MM.1S (cell line): ENCODE data around the gene NBEAL2.
A peak's percentile ranks its signal among the peaks of the same experiment; 100 is the strongest.

Experiments
- DNase-seq: peaks from one replicate; pipeline ENCODE4 v3.0.0-alpha.2; 2015
- H2AFZ ChIP-seq: fragments of 300-600 bp; sonication (generic); 2 replicates; pipeline ENCODE4 v1.6.0; 2016; ENCODE audit warnings: antibody characterized with exemption, low read length
- H3F3A ChIP-seq: fragments of 300-600 bp; sonication (generic); 2 replicates; pipeline ENCODE4 v1.6.1; 2016; ENCODE audit warnings: mild to moderate bottlenecking, antibody characterized with exemption, low read length, moderate library complexity, mixed read lengths; ENCODE audit not compliant: insufficient read depth
- H3K27ac ChIP-seq: fragments of 300-600 bp; sonication (generic); 2 replicates; pipeline ENCODE4 v1.5.1; 2016; ENCODE audit warnings: mild to moderate bottlenecking, low read length
- H3K27me3 ChIP-seq: fragments of 300-600 bp; sonication (generic); replicated peaks from 2 replicates; pipeline ENCODE4 v1.6.0; 2016; ENCODE audit warnings: low read length; ENCODE audit not compliant: insufficient read depth
- H3K36me3 ChIP-seq: fragments of 300-600 bp; sonication (generic); replicated peaks from 2 replicates; pipeline ENCODE4 v1.6.1; 2016; ENCODE audit warnings: mild to moderate bottlenecking, low read length, mixed read lengths; ENCODE audit not compliant: insufficient read depth
- H3K4me1 ChIP-seq: fragments of 300-600 bp; sonication (generic); 2 replicates; pipeline ENCODE4 v1.6.1; 2016; ENCODE audit warnings: low read length, mixed read lengths
- H3K4me2 ChIP-seq: fragments of 300-600 bp; sonication (generic); 2 replicates; pipeline ENCODE4 v1.6.0; 2016; ENCODE audit warnings: low read depth, low read length
- H3K4me3 ChIP-seq: fragments of 300-600 bp; sonication (generic); 2 replicates; pipeline ENCODE4 v1.5.1; 2016; ENCODE audit warnings: low read length, mixed read lengths
- H3K79me2 ChIP-seq: fragments of 300-600 bp; sonication (generic); 2 replicates; pipeline ENCODE4 v1.6.1; 2016; ENCODE audit warnings: mixed run types, low read length, mixed read lengths
- H3K9ac ChIP-seq: fragments of 300-600 bp; sonication (generic); 2 replicates; pipeline ENCODE4 v1.6.1; 2016; ENCODE audit warnings: low read length, mixed read lengths
- H3K9me2 ChIP-seq: fragments of 300-600 bp; sonication (generic); replicated peaks from 2 replicates; pipeline ENCODE4 v1.6.1; 2016; ENCODE audit warnings: mild to moderate bottlenecking, low read length, mixed read lengths; ENCODE audit not compliant: insufficient read depth
- H3K9me3 ChIP-seq: fragments of 300-600 bp; sonication (generic); replicated peaks from 2 replicates; pipeline ENCODE4 v1.6.1; 2016; ENCODE audit warnings: mild to moderate bottlenecking, low read length, mixed read lengths; ENCODE audit not compliant: insufficient read depth
- H4K20me1 ChIP-seq: fragments of 300-600 bp; sonication (generic); 2 replicates; pipeline ENCODE4 v1.6.1; 2016; ENCODE audit warnings: mild to moderate bottlenecking, low read length, moderate library complexity, mixed read lengths; ENCODE audit not compliant: insufficient read depth
- EZH2 ChIP-seq: fragments of 300-600 bp; sonication (generic); optimal IDR thresholded peaks from 2 replicates; pipeline ENCODE3; 2017; ENCODE audit warnings: low read depth, mild to moderate bottlenecking, antibody characterized with exemption, low read length, mixed read lengths
- EZH2phosphoT487 ChIP-seq: fragments of 300-600 bp; sonication (generic); IDR thresholded peaks from 2 replicates; pipeline ENCODE4 v1.6.1; 2018; ENCODE audit warnings: antibody characterized with exemption, low read length
- TF ChIP-seq, protein P1 (sequence below): fragments of 300-600 bp; sonication (generic); IDR thresholded peaks from 2 replicates; pipeline ENCODE4 v1.5.1; 2016; ENCODE audit warnings: antibody characterized with exemption, low read length, mixed read lengths

Gene NBEAL2

DNA sequence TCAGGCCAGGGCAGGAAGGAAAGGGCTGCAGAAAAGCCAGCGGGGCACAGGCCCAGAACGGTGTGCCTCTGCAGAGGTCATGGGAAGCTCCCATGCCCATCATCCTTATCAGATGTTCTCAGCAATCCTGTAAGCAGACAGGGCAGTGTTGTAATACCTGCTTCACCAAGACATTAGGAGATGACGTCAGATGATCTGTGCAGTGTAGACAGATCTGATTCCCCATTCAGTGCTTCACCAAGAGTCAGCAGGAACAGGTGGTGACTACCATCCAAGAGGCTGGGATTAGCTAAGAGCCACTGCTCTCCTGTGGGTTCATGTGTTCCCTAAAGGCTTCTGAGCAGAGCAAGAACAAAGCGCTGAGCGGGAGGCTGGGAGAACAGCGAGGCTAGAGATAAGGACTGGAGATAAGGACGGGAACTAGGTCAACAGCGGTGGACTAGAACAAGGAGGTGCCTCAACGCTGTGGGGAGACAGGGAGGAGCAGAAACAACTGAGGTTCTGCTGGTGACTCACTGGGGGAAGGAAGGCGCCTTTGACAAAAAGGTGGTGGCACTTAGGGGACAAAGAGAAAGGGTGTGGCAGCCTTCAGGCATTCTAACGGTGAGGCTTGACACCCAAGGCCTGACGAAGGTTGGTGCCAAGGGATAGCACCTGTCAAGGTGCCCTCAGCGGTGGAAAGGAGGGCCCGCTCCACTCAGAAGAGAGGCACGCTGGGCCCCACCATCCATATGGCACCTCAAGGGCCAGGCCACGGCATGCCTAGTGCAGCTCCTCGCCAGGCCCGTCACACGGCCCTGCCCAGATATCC lies 31.3 kb upstream of the NBEAL2 start:
- Histone ChIP-seq H3K79me2 (peaks cover 98% of the 10 kb centered on the region), H3K9me2 (no peaks in the 10 kb centered on the region), H4K20me1 (peaks cover 86% of the 10 kb centered on the region), H3K27me3 (no peaks in the 10 kb centered on the region), H3K9ac (no peak overlapping the region), H3K4me3 (no peak overlapping the region), H3K4me1 (peaks cover 7% of the 10 kb centered on the region), H2AFZ (no peak overlapping the region), H3K4me2 (no peak overlapping the region), H3K36me3 (peaks cover 3% of the 10 kb centered on the region; the same call in 1 of the 2 replicates), H3K27ac (no peak overlapping the region), H3F3A (no peaks in the 10 kb centered on the region), H3K9me3 (no peaks in the 10 kb centered on the region)
- TF ChIP-seq EZH2 (no peak), EZH2phosphoT487 (no peak)
- TF ChIP-seq, protein P1, sequence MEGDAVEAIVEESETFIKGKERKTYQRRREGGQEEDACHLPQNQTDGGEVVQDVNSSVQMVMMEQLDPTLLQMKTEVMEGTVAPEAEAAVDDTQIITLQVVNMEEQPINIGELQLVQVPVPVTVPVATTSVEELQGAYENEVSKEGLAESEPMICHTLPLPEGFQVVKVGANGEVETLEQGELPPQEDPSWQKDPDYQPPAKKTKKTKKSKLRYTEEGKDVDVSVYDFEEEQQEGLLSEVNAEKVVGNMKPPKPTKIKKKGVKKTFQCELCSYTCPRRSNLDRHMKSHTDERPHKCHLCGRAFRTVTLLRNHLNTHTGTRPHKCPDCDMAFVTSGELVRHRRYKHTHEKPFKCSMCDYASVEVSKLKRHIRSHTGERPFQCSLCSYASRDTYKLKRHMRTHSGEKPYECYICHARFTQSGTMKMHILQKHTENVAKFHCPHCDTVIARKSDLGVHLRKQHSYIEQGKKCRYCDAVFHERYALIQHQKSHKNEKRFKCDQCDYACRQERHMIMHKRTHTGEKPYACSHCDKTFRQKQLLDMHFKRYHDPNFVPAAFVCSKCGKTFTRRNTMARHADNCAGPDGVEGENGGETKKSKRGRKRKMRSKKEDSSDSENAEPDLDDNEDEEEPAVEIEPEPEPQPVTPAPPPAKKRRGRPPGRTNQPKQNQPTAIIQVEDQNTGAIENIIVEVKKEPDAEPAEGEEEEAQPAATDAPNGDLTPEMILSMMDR: no peak
- DNase-seq: no peak

DNA sequence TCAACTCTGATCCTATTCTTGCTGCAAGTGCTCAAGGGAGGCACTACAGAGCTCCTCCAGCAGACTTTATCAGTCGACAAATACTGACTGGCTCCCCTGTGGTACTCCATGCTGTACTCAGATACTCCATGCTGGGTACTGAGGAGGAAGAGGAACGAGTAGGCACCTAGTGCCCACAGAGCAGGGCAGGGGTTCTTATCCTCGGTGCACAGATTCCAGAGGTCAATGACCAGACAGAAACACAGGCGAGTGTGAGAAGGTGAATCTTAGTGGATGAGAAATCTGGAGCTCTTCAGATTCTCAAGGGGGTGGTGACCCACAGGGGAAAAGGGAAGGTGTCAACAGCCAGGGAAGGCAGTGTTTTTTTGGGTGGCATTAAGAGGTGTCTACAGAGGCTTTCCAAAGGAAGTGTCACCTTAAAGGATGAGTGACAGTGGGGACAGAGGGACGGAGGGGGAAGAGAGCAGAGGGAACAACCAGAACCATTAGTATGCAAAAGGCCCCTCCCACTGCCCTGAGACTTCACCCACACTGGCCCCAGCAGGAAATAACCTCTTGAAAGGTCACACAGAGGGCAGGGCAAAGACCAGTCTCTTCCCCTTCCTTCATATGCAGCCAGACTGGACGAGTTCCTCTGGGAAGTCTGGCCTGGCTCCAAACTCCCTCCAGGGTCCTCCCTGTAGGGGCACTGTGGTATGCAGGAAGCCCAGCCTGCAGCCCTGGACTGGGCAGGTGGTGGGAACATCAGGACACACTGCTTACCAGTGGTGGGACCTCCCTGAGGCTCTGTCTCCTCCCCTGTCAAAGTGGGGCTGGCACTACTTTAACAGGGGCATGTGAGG lies 30.4 kb upstream of the NBEAL2 start:
- TF ChIP-seq EZH2 (no peak), EZH2phosphoT487 (no peak)
- TF ChIP-seq, protein P1: no peak
- H4K20me1 ChIP-seq: peaks cover 86% of the 10 kb centered on the region
- H3K4me2 ChIP-seq: no peak overlapping the region
- H3K4me3 ChIP-seq: no peak overlapping the region
- H3K9me3 ChIP-seq: no peaks in the 10 kb centered on the region
- peak; percentile 27 for DNase-seq
- peaks cover 98% of the 10 kb centered on the region for H3K79me2 ChIP-seq
- H3K4me1 ChIP-seq: peaks cover 7% of the 10 kb centered on the region
- H3K36me3 ChIP-seq: peaks cover 3% of the 10 kb centered on the region; the same call in 1 of the 2 replicates
- H3F3A ChIP-seq: no peaks in the 10 kb centered on the region
- H3K27me3 ChIP-seq: no peaks in the 10 kb centered on the region
- H3K27ac ChIP-seq: no peak overlapping the region
- H2AFZ ChIP-seq: no peak overlapping the region
- H3K9ac ChIP-seq: no peak overlapping the region
- H3K9me2 ChIP-seq: no peaks in the 10 kb centered on the region

DNA sequence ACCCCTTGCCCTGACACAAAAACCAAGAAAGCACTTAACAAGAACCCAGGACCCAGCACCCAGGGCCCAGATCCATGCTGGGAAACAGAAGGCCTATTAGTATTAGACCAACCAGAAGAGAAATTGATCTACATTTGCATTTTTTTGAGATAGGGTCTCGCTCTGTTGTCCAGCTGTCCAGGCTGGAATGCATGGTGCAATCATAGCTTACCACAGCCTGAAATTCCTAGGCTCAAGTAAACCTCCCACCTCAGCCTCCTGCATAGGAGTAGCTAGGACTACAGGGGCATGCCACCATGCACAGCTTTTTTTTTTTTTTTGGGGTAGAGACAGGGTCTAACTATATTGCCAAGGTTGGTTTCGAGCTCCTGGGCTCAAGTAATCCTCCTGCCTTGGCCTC lies 29.3 kb upstream of the NBEAL2 start:
- Histone ChIP-seq H4K20me1 (peaks cover 86% of the 10 kb centered on the region), H2AFZ (no peak overlapping the region), H3K36me3 (peaks cover 3% of the 10 kb centered on the region; the same call in 1 of the 2 replicates), H3K27me3 (no peaks in the 10 kb centered on the region), H3K4me2 (no peak overlapping the region), H3K9me2 (no peaks in the 10 kb centered on the region), H3K4me1 (peaks cover 7% of the 10 kb centered on the region), H3K9me3 (no peaks in the 10 kb centered on the region), H3K4me3 (no peak overlapping the region), H3K27ac (no peak overlapping the region), H3F3A (no peaks in the 10 kb centered on the region), H3K79me2 (peaks cover 98% of the 10 kb centered on the region), H3K9ac (no peak overlapping the region)
- TF ChIP-seq EZH2: no peak
- TF ChIP-seq, protein P1: no peak
- no peak for TF ChIP-seq EZH2phosphoT487
- DNase-seq: no peak
